ENCODE measurements around the gene PAPPA.

The PAPPA gene

DNA sequence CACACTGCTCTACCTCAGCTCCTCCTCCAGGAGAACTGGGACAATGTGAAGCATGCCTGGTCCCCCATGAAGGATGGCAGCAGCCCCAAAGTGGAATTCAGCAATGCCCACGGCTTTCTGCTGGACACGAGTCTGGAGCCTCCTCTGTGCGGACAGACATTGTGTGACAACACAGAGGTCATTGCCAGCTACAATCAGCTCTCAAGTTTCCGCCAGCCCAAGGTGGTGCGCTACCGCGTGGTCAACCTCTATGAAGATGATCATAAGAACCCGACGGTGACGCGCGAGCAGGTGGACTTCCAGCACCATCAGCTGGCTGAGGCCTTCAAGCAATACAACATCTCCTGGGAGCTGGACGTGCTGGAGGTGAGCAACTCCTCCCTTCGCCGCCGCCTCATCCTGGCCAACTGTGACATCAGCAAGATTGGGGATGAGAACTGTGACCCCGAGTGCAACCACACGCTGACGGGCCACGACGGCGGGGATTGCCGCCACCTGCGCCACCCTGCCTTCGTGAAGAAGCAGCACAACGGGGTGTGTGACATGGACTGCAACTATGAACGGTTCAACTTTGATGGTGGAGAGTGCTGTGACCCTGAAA lies 34.1 kb downstream of the PAPPA start:
- no peak for DNase-seq

DNA sequence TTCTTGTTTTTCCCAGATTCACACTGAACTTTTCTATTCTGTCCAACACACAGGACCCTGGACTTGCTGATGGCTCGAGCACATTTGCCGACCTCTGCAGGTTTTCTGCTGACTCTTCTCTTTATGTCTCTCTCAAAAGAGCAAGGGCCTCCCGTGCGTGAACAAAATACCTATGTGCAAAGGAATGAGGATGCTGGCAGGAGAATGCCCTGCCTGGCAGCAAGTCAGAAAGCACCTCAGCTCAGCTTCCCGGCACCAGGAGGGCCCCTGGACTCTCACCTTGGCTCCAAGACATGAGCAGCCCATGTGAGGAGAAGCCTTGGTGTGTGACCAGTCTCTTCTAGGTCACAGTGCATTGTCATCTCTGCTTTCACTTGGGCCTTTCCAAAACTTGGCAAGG lies 36.1 kb downstream of the PAPPA start:
- no peak for DNase-seq

DNA sequence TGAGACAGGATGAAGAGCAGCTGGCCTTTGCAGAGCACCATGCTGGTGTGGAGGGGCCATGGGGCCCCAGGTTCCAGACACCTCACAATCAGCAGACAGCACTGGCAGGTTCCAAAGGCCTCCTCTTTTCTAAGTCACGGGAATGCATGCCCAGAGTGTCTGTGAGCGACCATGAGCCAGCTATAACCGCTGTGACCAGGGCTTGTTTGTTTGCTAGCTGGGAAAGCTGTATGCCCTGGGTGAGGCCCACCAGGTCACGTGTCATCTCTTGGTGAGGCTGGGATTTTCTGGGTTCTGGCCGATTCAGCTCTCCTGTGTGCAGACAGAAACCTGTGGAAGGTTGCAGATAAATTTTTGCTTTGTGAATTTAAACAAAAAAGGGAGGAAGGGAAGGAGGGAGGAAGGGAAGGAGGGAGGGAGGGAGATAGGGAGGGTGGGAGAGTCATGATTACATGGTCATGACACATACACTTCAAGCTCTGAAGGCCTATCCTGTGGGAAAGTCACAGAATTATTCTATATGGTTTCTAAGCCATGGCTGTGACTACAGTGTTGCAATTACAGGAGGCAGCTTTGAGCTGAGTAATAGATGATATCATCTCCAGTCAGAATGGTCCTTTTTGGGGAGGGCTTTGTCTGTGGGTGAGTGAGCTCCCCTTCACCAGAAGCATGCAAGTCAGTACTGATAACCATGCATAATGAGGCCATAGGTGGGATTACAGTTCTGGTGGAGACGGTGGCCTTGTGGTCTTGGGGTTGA lies 37.2 kb downstream of the PAPPA start:
- no peak for DNase-seq

DNA sequence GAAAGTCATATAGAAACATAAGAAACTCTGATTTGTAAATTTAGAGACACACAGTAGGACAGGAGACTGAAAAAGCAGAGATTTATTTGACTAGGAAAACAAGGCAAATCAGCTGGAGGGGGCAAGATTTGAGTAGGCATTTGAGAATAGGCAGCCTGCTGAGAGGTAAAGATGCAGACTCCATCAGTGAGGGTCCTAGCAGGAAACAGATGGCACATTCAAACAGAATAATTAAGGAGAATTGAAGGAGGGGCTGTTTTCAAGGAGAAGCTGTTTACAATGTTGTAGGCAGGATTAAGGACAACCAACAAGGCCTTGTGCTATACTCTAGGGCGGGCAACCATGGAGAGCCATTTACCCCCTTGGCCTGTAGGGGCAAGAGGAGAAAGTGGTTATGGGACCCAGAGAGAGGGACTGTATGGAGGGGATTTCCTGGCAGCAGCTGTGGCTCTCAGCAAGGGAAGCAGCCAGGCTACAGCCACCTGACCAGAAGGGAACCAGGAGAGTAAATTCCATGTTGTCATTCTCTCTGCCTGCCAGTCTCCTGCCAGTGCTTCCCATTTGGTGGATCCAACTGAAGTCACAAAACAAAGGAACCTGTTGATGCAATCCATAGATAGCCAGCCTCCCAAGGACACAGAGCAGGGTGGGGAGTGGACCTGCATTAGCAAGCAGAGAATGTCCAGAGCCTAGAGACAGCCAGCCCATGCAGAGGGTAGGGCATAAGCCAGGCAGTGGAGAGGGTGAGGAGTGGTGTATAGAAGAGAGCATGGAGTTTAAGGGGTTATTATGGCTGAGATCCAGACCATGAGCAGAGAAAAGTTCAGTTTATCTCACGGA lies 38.2 kb downstream of the PAPPA start:
- DNase-seq = no peak

DNA sequence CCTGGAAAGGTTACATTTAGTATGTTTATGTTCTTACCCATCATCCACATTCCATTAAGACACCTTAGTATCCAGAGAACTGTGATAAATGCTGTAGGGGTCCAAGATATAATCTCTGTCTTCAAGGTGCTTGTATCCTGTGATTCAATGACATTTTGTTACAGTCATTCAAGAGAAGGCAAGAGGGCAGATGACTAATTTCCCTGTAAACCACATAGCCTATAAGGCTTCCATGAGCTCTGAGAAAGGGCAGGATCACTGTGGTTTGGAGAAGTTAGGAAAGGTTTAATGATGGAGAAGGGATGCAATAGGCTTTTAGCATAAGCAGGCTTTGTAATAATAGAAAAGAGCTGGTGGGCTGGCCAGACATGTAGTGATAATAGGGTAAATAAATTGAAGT lies 40.0 kb downstream of the PAPPA start:
- no peak for DNase-seq

DNA sequence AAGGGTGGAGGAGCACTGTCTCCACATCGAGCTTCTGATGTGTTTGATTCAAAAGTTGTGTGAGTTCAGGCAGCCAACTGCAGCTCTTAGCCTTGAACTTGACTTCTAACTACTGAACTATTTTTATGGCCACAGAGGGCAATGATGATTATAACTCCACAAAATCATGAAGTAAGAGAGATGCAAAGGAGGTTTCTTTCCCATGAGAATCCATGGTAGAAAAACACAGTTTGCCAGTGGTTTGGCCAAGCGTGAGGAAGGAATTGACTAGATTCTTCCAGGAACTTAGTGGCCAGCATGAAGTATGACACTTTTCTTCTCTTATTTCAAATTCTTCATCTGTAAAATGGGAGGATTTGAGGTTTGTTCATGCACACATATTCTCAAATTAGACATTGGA lies 43.2 kb downstream of the PAPPA start:
- DNase-seq = no peak

DNA sequence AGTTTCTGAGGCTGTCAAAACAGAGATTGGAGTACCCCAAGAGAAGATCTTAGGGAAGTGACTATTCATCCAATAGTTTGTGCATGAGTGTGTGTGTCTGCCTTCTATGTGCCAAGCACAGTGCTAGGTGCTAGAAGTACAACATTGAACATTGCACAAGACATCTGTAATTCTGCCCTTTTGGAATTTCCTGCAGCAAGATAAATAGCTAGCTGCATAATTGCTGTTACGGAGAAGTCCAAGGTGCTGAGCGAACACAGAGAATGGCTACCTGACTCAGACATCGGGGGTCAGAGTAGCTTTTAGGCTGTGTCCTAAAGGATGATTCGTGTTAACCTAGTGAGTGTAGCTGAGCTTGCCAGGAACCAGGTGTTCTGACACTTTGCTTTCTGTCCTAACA lies 44.8 kb downstream of the PAPPA start:
- DNase-seq = no peak

DNA sequence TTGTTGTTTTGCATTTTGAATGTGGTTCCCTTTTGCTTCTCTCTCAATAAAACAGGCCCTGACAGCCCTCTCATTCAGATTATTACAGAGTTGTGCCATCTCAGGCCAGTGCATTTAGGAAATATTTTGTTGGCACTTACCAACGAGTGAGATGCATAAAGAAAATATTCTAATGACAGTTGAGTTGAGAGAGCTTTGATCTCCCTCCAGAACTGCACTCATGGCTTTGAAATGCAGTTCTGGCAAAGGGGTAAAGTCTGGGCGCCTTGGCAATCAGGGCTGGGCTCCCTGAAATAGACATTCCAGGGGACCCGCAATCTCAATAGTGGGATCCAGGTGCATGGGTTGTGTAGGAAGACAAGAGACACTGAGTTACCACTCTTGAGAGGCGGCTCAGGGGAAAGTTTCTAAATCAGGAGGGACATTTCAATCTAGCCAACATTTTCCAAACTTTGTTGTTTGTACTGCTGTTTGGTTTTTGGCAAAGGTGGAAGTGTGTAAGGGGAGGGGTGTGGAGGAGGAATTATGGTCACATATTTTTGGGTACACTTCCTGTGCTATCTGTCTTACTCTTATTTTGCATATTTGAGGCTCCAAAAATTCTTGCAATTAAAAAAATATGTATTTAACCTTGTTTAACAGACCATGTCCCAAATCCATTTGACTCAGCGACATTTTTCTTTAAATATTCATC lies 48.8 kb downstream of the PAPPA start:
- DNase-seq = no peak

DNA sequence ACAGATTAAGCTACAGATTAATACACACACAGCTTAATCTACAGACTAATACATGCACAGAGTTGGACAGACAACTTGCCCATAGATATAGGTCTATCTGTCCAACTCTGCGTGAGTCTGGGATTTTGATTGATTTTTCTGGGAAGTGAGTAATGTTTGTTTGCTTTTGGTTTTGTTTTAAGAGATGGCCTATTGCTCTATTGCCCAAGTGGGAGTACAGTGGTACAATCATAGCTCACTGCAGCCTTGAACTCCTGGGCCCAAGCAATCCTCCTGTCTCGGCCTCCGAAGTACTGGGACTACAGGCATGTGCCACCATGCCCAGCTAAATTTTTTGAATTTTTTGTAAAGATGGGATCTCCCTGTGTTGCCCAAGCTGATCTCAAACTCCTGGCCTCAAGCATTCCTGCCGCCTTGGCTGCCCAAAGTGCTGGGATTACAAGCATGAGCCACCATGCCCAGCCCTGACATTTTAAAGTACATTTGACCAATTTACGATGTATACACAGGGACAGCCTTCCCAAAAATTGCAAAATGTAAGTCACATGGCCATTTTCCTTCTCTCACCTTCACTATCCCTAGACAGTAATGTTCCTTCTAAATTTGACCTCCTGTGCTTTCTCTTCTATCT lies 50.8 kb downstream of the PAPPA start:
- no peak for DNase-seq

DNA sequence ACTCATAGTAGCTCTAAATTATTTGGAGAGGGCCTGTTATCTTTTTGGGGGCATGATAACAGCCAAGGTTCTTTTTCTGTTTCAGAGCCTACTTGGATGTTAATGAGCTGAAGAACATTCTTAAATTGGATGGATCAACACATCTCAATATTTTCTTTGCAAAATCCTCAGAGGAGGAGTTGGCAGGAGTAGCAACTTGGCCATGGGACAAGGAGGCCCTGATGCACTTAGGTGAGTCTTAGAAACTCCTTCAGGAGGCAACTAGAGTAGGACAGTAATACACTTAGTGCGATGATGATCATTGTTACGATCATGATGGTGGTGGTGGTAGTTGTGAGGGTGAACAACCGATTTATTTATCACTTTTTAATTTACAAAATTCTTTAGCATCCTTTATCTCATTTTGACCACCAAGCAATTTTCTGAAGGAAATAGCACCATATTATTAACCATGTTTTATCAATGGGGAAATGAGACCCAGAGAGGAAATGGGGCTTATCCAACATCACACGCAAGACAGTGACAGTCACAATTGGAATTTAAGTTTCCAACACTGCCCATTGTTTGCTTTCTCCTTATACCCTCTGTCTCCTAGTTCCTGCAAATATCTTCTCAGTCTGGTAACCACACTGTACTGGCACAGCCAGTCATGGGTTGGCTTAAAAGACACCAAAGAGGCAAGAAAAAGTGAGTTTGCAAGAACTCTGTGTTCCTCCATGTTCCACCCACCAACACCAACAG lies 54.0 kb downstream of the PAPPA start:
- DNase-seq = no peak

DNA sequence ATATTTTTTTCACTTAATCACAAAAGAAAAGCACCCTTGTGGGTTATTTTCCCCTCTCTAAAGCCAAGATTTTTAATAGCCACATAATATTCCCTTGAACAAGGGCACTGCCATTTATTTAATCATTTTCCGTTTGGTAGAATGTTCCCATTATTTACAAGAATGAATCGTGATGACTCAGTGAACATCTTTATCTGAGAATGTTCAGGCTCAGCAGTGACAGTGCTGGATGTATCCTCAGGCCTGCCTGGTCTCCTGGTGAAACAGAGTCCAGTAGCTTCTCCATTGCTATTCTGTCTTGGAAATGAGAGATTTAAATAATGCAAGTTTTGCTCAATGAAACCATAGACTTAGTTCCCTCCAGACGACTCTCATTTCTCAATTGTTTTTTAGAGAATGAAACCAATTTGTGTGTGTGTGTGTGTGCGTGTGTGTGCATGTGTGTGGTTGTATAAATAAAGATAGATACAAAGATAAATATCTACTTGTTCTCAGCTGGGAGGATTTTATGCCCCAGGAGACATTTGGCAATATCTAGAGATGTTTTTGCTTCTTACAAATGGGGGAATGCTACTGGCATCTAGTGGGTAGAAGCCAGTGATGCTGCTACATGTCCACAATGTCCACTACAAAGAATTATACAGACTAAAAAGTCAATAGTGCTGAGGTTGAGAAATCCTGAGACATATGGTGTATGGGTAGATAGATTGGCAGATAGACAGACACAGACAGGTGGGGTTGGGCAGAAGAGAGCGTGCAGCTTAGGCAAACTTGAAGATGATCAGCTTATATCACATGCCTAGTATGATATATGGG lies 55.0 kb downstream of the PAPPA start:
- DNase-seq = no peak

DNA sequence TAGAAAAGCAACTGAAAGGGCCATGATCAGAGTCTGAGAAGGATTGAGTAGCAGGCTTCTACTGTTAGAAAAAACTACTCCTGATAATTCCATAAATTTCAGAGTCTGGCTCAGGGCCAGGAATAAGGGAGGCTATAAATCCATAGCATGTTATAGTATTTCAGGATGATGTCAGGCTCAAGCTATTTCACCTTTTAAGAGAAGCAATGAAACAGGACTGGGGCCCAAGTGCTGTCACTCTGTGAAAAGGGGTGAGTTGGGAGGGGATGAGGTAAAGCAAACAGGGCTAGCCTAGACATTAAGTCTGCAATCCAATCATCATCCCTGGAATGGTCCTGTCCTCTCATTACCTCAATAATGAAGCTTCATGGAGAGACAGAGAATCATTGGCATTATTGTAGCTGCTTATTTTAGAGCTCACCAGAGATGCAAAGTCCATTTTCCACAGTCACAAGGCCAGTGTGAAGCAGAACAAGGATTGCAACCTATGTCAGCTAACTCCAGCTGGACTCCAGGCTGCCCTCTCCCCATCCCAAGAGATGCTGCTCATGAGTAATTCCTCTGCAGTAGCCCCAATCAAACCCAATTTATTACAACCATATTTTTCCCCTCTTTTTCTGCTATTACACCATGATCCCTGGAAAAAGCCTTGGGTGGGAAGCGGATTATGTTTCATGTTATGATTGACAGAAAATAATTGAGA lies 56.0 kb downstream of the PAPPA start:
- no peak for DNase-seq

DNA sequence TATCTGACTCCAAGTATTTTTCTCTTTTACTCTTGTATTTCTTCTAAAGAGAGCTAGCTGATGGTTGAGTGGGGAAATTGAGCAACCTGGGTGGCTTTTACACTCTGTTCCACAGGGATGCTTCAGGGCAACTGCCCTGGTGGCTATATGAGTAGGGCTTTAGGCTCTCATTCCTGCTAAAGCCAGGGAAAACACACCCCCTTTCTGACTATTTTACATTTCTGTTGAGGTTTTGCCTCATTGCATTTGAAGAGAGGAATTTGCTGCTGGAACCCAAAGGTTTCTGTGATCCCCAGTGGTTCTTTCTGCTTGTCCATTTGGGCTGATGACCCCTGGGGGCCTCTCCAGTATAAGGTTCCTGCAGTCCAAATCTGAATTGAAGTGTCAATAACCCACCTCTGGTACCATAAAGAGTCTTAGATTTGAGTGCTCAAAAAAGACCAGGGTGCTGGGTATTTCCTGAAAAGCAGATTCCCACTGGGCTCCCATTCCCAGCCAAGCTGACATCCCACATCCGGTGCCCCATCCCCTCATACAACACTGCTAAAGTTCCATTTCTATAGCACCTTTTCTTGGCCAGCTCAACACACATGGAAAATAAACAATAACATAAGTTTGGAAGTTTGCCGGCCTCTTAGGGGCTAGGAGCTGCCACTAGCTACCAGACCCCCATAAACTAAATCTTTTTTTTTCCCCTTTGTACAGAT lies 59.5 kb downstream of the PAPPA start:
- DNase-seq = no peak

DNA sequence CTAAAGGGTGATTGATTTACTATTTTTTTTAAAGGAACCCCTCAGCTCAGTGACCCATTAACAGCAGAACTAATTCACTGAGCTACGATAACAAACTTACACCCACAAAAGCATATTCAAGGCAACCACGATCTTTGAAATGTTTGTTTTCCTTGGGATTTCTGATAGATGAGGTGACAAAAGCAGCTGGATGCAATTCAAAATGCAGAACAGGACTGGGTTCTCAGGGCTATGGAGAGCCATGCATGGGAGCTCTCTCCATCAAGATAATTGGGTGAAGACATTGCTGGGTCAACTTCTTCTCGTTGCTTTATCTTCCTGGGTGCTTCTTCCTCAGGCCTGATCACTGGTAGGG lies 60.1 kb downstream of the PAPPA start:
- DNase-seq = no peak

DNA sequence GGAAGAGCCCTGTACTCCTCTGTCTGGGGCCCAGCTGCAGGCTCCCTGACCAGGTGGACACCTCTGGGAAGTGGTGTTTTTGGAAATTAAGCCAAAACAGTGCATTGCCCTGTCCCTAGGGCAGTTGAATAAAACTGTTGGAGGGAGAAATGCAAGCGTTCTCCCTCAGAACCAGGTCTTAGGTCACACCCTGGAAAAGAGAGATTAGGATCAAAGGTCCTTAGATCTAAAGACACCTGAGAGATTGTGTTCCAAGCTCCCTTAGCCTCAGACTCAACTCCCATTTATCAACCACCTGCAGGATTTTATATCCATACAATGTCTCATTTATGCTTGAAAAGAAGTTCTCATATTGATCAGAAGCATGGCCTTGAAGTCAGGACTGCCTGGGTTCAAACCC lies 64.8 kb downstream of the PAPPA start:
- DNase-seq = no peak

DNA sequence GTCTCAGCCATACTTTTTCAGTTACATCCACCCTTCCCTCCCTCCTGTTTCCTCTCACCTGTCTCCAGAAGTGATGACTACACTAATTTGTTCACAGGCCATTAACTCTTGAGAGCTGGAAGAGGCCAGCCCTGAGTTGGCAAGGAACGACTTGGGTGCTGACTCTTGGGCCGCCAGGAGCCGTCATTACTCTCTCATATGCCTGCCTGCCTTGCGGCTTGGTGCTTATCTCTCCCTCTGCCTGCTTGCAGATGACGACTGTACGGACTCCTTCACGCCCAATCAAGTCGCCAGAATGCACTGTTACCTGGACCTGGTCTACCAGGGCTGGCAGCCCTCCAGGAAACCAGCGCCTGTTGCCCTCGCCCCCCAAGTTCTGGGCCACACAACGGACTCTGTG lies 66.1 kb downstream of the PAPPA start:
- no peak for DNase-seq

DNA sequence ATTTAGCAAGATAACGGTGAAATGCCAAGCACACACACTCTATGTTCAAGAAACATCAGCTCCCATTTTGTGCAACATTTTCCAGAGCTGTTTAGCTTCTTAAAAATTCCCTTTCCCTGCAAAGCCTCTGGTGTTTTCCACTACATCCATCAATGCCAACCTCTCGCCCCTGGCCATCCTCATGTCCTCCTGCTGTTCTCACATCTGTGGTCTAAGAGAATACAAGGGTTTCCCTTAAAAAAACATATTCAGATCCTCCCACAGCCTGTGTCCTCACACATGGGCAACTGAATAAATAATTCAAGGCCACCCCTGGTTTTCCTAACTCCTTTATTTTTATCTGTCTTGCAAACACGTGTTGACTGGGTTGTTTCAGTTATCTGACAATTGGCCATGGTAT lies 70.3 kb downstream of the PAPPA start:
- no peak for DNase-seq

DNA sequence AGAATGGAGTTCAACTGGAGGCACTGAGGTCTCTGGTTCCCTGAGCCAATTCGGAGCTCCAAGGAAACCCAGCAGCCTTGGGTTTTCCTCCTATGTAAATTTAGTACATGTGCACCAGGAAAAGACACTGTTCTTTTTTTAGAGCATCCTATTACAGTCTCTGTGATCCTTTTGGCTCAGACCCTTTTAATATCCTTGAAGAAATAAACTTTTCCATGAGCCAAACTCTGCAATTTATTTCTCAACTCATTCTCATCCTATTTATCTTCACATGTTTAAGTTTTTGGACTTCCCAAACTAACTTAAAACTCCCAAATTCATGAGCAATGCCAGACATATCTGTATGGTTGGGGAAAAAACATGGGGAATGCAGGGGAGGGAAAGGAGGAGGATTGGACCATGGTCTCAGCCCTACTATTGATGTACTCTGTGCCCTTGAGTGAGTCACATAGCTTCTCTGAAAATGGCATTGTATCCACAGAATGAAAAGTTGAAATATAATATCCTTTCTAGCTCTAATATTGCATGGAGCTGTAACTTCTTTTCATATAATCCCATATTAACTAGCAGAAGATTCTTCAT lies 76.6 kb downstream of the PAPPA start:
- DNase-seq = no peak

DNA sequence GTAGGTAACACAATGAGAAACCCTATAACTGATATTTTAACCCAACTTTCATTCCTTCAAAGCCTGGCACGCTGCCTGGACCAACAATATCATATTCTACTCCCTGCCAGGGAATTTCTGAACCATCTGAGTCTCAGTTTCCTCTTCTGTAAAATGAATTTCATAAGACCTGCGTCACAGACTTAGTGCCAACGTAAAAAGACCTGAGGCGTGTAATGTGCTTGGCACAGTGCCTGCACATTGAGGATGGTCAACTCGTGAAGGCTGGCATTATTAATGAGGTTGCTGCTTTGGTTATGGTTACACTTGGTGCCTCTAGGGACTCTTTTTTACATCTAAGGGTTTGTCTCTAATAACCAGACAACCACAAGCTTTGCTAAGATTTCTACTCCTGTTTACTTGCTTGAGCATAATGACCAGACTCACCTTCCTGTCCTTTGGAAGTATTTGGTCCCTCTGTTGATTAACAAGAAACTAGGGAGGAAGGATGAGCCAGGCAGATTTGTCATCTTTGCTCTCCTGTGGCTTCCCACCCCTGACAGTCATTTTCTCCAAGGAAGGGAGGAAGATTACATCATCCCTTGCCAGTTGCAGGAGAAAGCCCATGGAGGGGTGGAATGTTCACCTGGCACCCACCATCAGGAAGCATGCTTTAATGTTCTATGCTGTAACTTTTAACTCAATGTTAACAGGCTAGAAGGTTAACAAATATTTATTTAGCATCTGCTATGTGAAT lies 79.0 kb downstream of the PAPPA start:
- DNase-seq = no peak

Measured in cortex of kidney (tissue), 1 donor.